Activated CD4-positive, alpha-beta T cell treated with anti-CD3 and anti-CD28 coated beads, Interleukin-2, amount 50 U/mL, for 1 hour (primary cell): ENCODE measurements around the gene IKZF3.
"Not testable (repeated sequence)": the region's sequence is repeated elsewhere in the genome, so short reads cannot be mapped to it uniquely, and the experiment has no call there.

Source experiments
- DNase-seq: peaks from one replicate; pipeline ENCODE4 v3.0.0-alpha.2; 2020

The IKZF3 gene

DNA sequence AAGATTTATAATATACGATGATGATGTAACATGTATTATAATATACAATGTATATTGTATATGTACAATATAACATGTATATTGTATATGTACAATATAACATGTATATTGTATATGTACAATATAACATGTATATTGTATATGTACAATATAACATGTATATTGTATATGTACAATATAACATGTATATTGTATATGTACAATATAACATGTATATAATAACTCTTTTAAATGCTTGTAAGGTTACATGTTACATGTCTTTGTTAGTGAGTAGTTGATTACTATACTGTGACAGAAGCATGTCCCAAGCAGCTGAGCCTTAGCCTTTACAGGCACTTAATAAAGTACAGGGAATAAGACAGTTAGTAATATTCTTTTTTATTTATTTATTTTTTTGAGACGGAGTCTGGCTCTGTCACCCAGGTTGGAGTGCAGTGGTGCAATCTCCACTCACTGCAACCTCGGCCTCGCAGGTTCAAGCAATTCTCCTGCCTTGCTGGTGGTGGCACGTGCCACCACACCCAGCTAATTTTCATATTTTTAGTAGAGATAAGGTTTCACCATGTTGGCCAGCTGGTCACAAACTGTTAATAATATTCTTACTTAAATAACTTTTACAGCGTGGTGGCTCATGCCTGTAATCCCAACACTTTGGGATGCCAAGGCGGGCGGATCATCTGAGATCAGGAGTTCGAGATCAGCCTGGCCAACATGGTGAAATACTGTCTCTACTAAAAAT, 8.0 kb downstream of the IKZF3 start:
- not testable (repeated sequence) for DNase-seq

DNA sequence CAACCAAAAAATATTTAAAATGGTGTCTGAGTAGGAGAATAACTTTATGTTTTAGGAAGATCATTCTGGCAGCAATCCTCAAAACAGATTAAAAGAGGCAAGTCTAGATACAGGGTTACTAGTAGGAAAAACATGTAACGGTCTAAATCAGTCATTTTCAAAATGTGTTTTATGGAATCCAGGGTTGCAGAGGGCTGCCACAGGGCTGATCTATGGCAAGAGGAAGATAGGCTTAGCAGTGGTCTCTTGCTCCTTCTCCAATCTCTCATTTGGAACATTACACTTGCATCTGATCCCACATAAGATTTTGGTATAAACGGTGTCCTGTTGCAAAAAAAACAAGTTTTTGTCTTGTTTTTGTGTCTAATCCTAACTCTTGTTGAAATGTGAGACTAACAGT, 9.2 kb downstream of the IKZF3 start:
- no peak for DNase-seq

DNA sequence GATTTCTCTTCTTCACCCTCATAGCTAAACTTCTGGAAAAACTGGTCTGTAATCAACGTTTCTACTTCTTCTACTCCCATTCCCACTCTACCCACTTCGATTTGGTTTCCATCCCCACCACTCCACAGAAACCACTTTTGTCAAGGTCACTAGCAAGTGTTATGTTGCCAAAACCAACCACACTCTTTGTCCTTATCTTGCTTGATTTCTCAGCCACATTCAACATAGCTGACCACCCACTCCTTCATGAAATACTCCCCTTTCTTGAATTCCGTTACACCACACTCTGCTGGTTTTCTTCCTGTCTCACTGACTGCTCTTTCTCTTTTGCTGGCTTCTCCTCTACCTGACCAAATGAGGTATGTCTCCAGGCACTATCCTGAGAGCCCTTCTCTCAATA, 11.9 kb downstream of the IKZF3 start:
- no peak for DNase-seq

DNA sequence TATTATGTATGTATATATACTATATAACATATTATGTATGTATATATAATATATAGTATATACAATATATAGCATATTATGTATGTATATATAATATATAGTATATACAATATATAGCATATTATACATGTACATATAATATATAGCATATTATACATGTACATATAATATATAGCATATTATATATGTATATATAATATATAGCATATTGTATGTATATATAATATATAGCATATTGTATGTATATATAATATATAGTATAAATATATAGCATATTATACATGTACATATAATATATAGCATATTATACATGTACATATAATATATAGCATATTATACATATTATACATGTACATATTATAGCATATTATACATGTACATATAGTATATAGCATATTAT, 13.9 kb downstream of the IKZF3 start:
- DNase-seq, result not testable (repeated sequence)

DNA sequence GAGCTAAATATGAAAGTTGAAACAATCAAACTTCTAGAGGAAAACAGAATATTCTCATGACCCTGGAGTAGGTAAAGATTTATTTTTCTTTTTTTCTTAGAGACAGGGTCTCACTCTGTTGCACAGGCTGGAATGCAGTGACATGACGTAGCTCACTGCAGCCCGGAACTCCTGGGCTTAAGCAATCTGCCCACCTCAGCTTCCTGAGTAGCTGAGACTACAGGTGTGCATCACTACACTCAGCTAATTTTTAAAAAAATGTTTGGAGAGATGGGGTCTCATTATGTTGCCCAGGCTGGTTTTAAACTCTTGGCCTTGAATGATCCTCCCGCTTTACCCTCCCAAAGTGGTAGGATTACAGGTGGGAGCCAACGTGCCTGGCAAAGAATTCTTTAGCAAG, 15.5 kb downstream of the IKZF3 start:
- no peak for DNase-seq

DNA sequence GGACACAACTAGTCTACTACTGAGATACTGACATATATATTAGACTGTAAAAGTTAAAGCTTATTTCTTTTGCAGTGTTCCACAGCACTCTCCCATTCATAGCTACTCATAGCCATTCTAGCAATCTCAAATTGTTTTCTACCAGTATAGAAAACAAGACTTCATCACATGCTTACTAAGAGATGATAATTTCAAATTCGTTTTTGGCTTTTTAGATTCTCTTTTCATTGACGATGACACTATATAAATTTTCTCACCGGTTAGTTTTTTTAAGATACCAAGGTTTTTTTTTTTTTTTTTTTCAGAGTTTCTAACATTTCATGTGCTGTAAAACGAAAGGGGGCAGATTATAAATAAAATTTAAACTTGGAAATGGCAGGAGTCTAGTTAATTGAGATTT, 17.9 kb downstream of the IKZF3 start:
- no peak for DNase-seq

DNA sequence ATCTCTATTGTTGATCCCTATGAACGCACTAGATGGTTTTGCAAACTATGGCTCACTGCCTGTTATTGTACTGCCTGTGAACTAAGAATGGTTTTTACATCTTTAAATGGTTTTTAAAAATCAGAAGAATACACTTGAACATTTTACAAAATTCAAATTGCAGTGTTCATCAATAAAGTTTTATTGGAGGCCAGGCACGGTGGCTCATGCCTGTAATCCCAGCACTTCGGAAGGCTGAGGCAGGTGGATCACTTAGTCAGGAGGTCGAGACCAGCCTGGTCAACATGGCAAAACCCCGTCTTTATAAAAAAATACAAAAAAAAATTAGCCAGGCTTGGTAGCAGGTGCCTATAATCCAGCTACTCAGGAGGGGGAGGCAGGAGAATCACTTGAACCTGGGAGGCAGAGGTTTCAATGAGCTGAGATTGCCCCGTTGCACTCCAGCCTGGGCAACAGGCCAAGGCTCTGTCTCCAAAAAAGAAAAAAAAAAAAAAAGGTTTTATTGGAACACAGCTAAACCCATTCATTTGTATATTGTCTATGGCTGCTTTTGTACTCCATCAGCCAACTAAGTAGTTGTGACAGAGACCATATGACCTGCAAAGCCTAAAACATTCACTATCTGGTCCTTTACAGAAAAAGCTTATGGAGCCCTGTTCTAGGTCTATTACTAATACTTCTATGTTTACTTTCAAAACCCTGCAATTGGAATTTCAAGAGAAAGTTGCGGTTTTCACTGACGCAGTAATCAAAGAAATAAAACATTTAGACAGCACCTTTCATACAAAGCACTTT, 18.9 kb downstream of the IKZF3 start:
- DNase-seq, result no peak

DNA sequence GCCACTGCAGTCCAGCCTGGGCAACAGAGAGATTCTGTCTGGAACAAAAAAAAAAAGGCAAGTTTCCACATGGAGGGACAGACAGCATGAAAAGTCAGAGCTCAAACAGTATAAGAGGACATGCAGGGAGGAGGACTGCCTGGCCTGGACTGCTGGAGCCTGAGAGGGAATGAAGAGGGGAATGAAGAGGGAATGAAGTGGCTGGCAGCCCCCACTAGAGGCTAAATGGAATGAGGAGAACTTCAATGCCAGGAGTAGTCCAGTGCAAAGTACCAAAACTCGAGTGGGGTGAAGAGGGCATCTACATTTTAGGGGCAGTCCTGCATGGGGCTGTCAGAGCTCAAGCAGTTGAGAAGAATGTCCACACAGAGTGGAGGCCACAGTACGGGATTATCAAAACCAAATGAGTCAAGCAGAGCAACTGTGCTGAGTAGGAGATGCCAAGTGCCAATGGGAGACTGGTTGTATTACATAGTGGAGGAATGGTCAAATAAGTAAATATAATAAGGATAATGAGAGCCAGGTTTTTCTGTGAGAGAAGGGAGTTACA, 22.9 kb downstream of the IKZF3 start:
- DNase-seq, result no peak

DNA sequence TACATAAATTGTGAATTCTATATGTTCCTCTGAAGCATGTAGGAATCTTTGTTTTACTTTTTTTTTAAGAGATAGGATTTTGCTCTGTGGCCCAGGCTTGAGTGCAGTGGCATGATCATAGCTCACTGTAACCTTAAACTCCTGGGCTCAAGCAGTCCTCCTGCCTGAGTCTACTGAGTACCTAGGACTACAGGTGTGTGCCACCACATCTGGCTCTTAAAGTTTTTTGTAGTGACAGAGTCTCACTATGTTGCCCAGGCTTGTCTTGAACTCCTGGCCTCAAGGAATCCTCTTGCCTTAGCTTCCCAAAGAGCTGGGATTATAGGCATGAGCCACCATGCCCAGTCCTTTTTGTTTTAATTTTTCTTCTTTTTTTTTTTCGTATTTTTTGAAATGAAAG, 25.3 kb downstream of the IKZF3 start:
- no peak for DNase-seq

DNA sequence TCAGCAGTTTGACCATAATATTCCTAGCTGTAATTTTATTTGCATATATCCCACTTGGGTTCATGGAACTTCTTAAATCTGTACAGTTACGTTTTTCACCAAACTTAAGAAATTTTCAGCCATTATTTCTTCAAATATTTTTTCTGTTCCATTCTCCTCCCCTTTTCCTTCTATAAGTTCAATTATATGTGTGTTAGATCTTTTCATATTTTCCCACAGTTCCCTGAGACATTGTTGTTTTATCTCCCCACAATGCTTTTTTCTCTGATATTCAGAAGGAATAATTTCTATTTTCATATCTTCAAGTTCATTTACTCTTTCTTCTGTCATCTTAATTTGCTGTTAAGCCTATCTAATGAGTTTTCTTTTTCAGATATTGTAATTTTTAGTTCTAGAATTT, 26.1 kb downstream of the IKZF3 start:
- no peak for DNase-seq

DNA sequence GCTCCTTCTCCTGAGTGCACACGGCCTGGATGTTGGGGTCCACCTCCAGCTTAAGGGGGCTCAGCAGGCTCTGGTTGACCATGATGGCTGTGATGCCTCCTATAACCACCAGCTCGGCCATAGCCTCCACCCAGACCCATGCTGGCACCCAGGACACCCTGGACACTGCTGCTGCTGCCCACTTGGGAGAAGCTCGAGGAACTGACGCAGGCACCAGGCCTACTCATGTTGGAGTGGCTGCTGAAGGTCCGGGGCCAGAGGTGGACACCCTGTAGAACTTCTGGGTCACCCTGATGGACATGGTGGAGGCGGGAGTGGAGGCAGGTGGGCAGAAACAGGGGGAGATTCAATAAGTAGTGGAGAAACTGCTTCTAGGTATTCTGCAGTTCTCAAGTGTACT, 28.0 kb downstream of the IKZF3 start:
- DNase-seq, result no peak

DNA sequence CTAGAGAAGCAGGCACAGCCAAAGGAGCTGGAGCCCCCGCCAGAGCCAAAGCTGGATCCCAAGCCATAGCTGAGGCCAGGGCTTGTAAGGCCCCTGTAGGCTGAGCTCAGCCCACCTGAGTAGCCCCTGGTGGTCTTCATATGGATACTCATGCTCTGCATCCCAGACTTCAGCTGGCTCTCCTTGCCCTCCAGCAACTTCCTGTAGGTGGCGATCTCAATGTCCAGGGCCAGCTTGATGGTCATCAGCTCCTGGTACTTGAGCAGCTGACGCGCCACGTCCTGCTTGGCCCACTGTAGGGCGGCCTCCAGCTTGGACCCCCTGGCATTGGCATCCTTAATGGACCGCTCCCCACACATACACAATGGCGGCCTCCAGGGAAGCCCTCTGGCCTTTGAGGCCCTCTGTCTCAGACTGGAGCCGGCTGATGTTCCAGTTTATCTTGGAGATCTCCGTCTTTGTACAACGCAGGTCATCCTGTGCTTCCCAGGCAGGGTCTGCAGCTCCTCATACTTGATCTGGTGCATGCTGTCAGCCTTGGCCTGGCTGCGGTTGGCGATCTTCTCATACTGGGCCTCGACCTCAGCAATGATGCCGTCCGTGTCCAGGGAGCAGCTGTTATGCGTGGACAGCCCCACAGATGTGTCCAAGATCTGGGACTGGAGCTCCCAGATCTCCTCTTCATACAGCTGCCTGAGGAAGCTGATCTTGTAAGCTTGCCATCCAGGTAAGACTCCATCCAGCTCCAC, 28.9 kb downstream of the IKZF3 start:
- no peak for DNase-seq

DNA sequence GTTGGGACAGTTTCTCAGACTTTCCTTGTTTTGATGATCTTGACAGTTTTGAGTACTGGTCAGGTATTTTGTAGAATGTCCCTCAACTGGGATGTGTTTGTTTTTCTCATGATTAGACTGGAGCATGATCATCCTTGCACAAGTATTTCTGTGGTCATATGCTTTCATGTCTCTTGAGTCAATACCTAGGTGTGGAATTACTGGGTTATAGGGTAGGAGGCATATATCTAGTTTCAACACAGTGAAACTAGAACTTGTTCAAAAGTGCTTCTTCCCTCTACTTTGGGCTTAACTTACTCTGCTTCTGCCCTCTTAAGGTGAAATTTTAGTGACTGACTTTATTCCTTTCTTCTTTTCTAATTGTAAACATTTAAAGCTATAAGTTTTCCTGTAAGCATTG, 30.1 kb downstream of the IKZF3 start:
- no peak for DNase-seq

DNA sequence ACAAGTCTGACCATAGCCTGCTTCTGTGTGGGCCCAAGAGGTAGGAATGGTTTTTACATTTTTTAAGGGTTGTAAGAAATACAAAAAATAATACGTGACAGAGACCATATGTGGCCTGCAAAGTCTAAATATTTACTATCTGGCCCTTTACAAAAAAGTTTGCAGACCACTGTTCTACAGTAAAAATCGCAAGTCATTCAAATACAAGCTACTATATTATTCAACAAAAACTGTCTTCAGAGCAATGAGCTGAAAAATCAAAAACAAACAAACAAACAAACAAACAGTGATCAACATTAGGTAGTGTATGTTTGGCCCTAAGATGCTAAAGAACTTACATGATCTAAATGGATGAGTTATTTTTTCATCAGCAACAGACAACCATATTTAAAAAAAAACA, 32.5 kb downstream of the IKZF3 start:
- no peak for DNase-seq

DNA sequence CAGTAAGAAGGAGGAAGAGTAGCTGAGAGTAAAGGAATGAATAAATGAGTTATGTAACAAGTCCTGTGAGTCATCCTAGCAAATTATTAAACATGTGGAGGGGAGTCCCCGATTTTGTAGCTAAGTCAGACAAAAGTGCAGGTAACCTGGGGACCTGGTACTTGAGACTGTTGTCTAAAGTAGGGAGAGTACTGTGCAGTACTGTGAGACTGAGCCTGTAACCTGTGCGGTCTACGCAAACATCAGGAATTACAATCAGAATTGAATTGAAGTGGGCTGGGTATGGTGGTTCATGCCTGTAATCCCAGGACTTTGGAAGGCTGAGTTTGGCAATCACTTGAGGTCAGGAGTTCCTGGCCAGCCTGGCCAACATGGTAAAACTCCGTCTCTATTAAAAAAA, 35.7 kb downstream of the IKZF3 start:
- DNase-seq, result no peak

DNA sequence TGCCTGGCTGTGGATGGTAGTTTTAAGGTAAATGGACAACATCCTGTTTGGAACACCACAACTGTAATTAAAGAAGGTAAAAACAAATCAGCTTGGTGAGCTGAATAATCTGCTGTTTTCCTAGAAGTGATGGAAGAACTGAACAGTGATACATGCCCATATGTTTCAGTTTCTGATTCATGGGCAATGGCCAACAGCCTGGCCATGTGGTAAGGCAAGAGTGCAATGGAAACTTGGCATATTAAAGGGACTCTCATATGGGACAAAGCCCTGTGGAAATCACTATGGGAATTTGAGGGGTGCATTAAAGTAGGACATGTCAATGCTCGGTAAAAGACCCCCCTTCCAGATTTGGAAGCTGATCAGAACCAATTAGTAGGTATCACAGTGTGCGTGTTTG, 37.8 kb downstream of the IKZF3 start:
- no peak for DNase-seq

DNA sequence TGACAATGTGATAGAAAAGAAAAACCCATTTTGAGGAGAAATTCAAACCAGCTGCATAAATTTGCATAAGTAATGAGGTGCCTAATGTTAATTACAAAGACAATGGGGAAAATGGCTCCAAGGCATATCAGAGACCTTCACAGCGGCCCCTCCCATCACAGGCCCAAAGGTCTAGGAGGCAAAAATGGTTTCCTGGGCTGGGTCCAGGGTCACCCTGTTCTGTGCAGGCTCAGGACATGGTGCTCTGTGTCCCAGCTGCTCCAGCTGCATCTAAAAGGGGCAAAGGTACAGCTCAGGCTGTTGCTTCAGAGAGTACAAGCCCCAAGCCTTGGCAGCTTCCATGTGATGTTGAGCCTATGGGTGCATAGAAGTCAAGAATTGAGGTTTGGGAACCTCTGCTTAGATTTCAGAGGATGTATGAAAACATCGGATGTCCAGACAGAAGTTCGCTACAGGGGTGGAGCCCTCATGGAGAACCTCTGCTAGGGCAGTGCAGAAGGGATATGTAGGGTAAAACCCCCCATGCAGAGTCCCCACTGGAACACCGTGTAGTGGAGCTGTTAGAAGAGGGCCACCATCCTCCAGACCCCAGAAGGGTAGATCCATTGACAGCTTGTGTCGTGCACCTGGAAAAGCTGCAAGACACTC, 40.6 kb downstream of the IKZF3 start:
- no peak for DNase-seq

DNA sequence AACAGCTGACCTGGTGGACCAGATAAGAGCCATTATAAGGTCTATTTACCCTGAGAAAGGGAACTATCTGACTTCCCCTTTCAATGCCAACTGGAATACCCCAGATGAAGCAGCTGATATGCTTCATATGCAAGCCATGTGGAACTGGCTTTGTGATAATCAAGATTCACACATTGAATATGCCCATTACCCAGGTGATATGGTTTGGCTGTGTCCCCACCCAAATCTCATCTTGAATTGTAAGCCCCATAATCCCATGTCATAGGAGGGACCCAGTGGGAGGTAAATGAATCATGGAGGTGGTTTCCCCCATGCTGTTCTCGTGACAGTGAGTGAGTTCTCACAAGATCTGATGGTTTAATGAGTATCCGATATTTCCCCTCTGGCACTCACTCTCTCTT, 42.1 kb downstream of the IKZF3 start:
- DNase-seq, result no peak

DNA sequence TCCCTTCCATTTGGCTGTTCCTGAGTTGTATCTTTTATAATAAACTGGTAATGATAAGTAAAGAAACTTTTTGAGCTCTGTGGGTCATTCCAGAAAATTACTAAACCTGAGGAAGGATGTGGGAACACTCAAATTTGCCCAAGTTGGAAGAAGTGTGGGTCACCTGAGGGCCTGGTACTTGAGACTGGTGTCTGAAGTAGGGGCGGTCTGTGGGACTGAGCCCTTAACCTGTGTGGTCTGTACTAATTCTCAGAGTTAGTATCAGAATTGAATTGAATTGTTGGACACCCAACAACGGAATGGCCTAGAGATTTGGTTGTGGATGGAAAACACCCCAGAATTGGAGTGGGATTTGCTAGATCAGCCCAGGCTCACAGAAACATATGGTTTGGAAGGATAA, 43.1 kb downstream of the IKZF3 start:
- no peak for DNase-seq

DNA sequence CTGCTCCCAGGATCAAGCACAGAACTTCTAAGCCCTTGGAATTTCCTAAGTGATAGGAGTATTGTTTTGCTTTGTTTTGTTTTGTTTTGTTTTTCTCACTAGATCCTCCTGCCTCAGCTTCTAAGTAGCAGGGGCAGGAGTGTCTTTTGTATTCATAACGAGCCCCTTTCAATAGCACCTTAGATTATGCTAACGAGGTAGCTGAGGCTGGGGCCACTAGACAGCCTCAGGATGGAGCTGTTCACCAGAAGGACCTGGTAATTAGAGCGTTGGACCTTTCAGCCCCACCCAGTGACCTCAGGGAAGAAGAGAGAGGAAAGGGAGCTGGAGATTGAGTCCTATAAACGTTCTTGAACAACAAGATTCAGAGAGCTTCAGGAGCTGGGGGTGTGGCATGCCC, 43.6 kb downstream of the IKZF3 start:
- no peak for DNase-seq

DNA sequence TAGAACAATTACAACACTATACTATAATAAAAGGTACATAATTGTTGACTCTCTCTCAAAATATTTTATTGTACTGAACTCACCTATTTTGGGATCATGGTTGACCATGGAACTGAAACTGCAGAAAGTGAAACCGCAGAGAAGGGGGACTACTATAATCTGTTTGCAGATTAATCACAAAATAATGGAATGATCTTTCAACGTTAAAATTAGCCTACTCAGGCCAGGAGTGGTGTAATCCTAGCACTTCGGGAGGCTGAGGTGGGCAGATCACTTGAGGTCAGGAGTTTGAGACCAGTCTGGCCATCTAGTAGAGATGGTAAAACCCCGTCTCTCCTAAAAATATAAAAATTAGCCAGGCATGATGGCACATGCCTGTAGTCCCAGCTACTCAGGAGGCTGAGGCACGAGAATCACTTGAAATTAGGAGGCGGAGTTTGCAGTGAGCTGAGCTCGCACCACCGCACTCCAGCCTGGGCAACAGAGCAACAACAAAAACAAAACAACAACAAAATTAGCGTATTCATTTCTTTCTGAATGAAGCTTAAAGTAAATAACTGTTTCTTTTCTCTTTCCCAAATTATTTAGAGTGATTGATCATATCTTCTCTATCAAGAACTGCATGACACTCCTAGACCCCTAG, 45.6 kb downstream of the IKZF3 start:
- no peak for DNase-seq

DNA sequence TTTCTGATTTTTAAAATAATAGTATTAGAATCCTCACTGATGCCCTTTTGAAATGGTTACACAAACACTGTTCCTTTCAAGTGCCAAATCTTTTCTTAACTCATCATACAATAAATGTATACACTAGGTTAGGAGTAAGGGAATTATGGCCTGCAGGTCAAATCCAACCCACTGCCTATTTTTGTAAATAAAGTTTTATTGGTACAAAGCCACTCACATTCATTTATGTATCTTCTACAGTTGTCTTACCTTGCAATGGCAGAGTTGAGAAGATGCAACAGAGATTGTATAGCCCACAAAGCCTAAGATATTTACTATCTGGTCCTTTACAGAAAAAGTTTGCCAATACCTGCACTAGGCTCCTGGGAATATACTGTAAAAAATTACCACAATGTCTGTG, 47.8 kb downstream of the IKZF3 start:
- no peak for DNase-seq

DNA sequence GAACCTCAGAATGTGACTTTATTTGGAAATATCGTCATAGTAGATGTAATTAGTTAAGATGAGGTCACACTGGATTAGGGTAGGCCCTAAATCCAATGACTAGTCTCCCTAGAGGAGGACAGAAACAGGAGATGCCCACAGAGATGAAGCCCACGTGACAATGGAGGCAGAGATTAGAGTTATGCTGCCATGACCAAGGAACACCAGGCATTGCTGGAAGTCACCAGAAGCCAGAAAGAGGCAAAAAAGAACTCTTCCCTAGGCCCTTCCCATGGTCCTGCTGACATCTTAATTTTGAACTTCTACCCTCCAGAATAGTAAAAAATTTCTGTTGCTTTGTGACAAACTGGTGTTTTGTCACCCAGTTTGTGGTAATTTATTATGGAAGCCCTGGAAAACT, 49.6 kb downstream of the IKZF3 start:
- DNase-seq, result no peak
